GM12801 (cell line): ENCODE results near the gene TACR1.

ENCODE experiments used
- TF ChIP-seq, protein P1 (sequence below): IDR thresholded peaks from one replicate; pipeline ENCODE4 v1.5.1; 2011; ENCODE audit warnings: control low read depth; ENCODE audit not compliant: insufficient read length; ENCODE audit errors: extremely low read depth

Gene TACR1

DNA sequence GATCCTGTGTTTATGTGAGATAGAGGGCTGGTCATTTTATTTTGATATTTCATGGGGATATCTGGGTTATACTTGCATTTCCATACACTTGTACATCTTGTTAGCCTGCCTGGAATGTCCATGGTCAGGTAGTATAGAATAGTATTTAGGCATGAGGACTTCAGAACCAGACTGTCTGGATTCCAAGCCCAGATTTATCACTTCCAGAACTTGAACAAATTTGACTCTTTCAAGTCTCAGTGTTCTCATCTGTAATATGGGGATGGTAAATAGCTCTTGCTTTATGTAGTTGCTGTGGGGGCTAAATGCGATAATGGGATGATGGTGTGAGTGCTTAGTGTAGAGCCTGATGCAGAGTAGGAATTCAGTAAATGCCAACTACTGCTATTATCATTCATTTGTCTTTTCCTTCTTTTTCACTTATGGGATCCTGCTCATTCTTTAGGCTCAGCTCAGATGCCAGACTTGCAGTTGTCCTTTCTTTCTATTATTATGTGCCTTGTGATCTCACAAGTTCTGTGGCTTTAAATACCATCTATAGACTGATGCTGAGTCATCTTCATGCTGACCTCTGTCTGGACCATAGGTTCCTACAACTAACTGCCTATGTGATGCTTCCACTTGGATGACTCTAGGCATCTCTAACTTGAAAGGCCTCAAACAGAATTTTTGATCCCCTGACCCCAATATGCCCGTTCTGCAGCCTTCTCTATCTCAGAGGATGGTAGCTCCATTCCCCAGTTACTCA is 173.5 kb downstream of the TACR1 start:
- TF ChIP-seq, protein P1, sequence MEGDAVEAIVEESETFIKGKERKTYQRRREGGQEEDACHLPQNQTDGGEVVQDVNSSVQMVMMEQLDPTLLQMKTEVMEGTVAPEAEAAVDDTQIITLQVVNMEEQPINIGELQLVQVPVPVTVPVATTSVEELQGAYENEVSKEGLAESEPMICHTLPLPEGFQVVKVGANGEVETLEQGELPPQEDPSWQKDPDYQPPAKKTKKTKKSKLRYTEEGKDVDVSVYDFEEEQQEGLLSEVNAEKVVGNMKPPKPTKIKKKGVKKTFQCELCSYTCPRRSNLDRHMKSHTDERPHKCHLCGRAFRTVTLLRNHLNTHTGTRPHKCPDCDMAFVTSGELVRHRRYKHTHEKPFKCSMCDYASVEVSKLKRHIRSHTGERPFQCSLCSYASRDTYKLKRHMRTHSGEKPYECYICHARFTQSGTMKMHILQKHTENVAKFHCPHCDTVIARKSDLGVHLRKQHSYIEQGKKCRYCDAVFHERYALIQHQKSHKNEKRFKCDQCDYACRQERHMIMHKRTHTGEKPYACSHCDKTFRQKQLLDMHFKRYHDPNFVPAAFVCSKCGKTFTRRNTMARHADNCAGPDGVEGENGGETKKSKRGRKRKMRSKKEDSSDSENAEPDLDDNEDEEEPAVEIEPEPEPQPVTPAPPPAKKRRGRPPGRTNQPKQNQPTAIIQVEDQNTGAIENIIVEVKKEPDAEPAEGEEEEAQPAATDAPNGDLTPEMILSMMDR, result no peak

GRCh38 chr2:75025216-75025615 is 174.1 kb downstream of the TACR1 start:
- TF ChIP-seq, protein P1, result no peak

DNA sequence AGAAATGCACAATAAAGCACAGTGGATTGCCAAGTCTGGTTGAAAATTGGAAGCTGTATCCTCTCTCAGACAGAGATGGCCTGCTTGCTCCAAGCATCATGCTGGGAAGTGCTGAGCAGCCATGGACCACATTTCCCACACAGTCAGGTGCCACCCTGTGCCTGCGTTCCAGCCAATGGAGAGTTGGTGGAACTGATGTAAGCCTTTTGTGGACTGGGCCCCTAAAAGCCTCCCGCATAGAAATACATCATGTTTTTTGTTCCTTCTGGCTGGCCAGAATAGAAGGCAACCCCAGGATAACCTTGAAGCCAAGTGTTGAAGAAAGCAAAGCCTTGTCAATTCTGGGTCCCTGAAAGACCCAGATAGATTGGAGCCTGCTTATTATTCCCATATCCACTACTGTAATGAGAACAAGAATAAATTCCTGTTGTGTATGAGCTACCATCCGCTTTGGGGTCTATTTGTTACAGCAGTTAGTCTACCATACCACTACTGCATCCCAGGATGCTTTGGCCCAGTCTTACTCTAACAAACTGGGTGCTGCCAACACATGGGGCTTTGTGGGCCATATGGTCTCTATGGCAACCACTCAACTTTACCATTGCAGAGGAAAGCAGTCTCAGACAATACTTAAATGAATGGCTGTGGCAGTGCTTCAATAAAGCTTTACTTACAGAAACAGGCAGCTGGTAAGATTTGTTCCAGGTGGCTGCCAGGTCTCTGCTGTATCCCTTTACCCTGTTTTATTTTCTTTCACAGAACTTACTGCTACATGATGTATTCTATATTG is 175.5 kb downstream of the TACR1 start:
- TF ChIP-seq, protein P1, result no peak

DNA sequence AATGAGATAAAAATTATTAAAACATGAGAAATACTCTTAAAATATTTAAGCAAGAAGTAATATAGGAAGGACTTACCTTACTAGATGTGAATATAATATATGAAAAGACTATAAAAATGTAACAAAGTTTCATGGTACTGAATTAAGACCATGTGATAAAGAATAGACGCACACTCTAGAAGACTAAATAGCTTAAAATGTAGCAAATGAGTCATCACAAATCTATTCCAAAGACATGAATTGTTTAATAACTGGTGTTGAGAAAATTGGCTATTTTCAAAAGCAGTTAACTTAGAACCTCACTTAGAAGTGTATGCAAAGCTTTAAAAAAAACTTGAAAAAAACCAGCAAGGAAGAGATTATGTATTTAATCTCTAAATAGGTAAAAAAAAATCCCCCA is 176.8 kb downstream of the TACR1 start:
- TF ChIP-seq, protein P1, result no peak

- TF ChIP-seq, protein P1, result no peak
These were observed 177.6 kb downstream of the TACR1 start for GRCh38 chr2:75021672-75022071.

- TF ChIP-seq, protein P1, result no peak
These were observed 178.8 kb downstream of the TACR1 start for GRCh38 chr2:75020476-75020875.

DNA sequence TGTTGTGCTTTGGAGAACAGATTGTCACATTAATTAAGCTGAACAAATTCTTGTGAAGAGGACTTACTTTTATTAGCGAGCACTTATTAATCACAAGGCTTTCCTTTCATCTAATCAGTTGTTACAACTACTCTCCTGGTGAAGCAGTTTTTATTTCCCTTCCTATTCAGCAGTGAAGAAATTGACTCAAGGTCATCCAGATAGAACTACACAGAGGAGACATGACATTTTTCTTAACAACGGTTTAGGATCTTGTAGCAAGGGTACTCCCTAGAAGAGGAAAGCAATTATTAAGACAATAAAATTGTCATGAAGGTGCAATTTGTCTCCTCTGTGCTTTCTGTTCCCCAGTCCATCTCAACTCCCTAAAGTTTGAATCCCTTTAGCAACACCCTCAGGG is 179.5 kb downstream of the TACR1 start:
- TF ChIP-seq, protein P1, result no peak
